Gastroesophageal sphincter (tissue), 4 donors: ENCODE data around the gene ABCA4. TPM values are rescaled to one million over a fixed set of nuclear protein-coding genes. Genes with fewer than 3 reads are reported as not detected.

Experiments
- ATAC-seq: fragments of 150-250 bp; one replicate; pipeline ENCODE4 v1.9.1; 2016; ENCODE audit warnings: mild to moderate bottlenecking, moderate library complexity
- H3K27ac ChIP-seq, 4 donors: fragments of 200-600 bp; sonication (generic) in 3 of 4; 1 replicate in 3 of 4; 2 replicates in 1 of 4; pipeline ENCODE4 v1.5.1; 2016 to 2019
- H3K27me3 ChIP-seq: fragments of 200-600 bp; sonication (generic); one replicate; pipeline ENCODE4 v1.5.1; 2019
- H3K36me3 ChIP-seq, 2 donors: fragments of 200-600 bp; sonication (generic); one replicate each; pipeline ENCODE4 v1.5.1; 2019; ENCODE audit warnings: control low read depth in 1 of 2
- H3K4me1 ChIP-seq, 3 donors: fragments of 200-600 bp; sonication (generic); 1 replicate in 2 of 3; 2 replicates in 1 of 3; pipeline ENCODE4 v1.5.1; 2016 to 2019; ENCODE audit warnings: control low read depth in 2 of 3
- H3K4me3 ChIP-seq, 2 donors: fragments of 200-600 bp; sonication (generic); one replicate each; pipeline ENCODE4 v1.5.1; 2019; ENCODE audit warnings: mild to moderate bottlenecking in 1 of 2, moderate library complexity in 1 of 2
- H3K9me3 ChIP-seq, 3 donors: fragments of 200-600 bp; sonication (generic); one replicate each; pipeline ENCODE4 v1.5.1; 2017 to 2019; ENCODE audit warnings: control low read depth in 2 of 3
- CTCF ChIP-seq, 4 experiments: fragments of 200-600 bp in 2 of 4; fragments of 450-650 bp in 2 of 4; sonication (generic) in 1 of 4; IDR thresholded peaks; one replicate each; pipeline ENCODE4 v1.5.1; 2017 to 2019; ENCODE audit warnings: antibody characterized with exemption in 4 of 4, mild to moderate bottlenecking in 2 of 4, moderate library complexity in 2 of 4
- EP300 ChIP-seq: sonication (generic); formaldehyde crosslinking; IDR thresholded peaks from one replicate; pipeline ENCODE4 v1.6.1; 2017; ENCODE audit warnings: antibody characterized with exemption, mild to moderate bottlenecking
- POLR2A ChIP-seq, 2 donors: fragments of 450-650 bp; IDR thresholded peaks; one replicate each; pipeline ENCODE4 v1.6.1; 2017; ENCODE audit warnings: antibody characterized with exemption in 2 of 2, mild to moderate bottlenecking in 2 of 2, moderate library complexity in 1 of 2
- POLR2AphosphoS5 ChIP-seq: sonication (generic); formaldehyde crosslinking; IDR thresholded peaks from one replicate; pipeline ENCODE4 v1.6.1; 2017; ENCODE audit warnings: antibody characterized with exemption
- WGBS, 2 donors: methylation state at CpG; one replicate each; pipeline ENCODE4 v1.1.5; 2018; ENCODE audit warnings: low coverage in 1 of 2; 5-methylcytosine and 5-hydroxymethylcytosine counted together
- total RNA-seq, 4 donors: library from RNA; depleted of rRNA; stranded (reverse); fragments of >200 nt; gene quantifications; one replicate each; pipeline ENCODE4 v1.1.0, GENCODE V29; 2016

Gene ABCA4
- total RNA-seq, 4 donors from 2014 or later = 0.19 to 0.27 TPM; not detected in 2

GRCh38 chr1:94093396-94093795 lies 27.6 kb downstream of the ABCA4 start:
- no peaks in the 10 kb centered on the region for H3K27me3 ChIP-seq
- peaks cover 0 to 59% (median 37%) of the 10 kb centered on the region in 3 donors for H3K4me1 ChIP-seq
- H3K36me3 ChIP-seq = no peaks in the 10 kb centered on the region
- no peaks in the 10 kb centered on the region for H3K9me3 ChIP-seq
- no peak for ATAC-seq
- TF ChIP-seq CTCF (IDR thresholded peaks at IDR 0.05) = no peak
- TF ChIP-seq EP300 = no peak
- TF ChIP-seq POLR2A (IDR thresholded peaks at IDR 0.05) = no peak
- no peak for TF ChIP-seq POLR2AphosphoS5
- H3K4me3 ChIP-seq = no peak overlapping the region
- WGBS, 2 donors = 78 to 84% methylated on average over 4 of the region's 4 CpGs
- peak overlapping the region in 3 of 4 donors; percentile 72 to 81 (median 81) for H3K27ac ChIP-seq

GRCh38 chr1:94092210-94092613 lies 28.7 kb downstream of the ABCA4 start:
- H3K9me3 ChIP-seq = no peaks in the 10 kb centered on the region
- peaks cover 0 to 55% (median 36%) of the 10 kb centered on the region in 3 donors for H3K4me1 ChIP-seq
- no peaks in the 10 kb centered on the region for H3K27me3 ChIP-seq
- no peak overlapping the region for H3K4me3 ChIP-seq
- ATAC-seq = peak; percentile 29
- WGBS, 2 donors = 45 to 62% methylated on average over 4 of the region's 4 CpGs
- H3K27ac ChIP-seq = peak overlapping the region; percentile 4 to 81 (median 76)
- H3K36me3 ChIP-seq = no peaks in the 10 kb centered on the region
- no peak for TF ChIP-seq EP300
- no peak for TF ChIP-seq POLR2A (IDR thresholded peaks at IDR 0.05)
- TF ChIP-seq CTCF (IDR thresholded peaks at IDR 0.05) = no peak
- no peak for TF ChIP-seq POLR2AphosphoS5

DNA sequence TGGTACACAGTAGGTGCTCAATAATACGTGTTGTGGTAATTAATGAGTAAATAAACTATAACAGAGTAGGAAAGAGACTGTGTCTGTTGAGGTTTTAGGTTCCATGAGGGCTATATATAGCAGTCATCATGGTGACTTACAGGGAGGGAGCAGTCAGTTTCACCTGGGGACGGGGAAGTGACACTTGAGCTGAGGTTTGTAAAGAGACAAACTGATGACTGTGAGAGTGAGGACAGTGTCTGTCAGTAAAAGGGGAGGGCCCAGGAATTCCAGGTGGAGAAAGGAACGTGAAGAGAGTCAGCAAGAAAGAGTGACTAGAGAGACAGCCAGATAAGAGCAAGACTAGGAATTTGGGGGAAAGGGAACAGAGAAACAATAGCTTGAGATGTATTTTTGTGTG lies 30.2 kb downstream of the ABCA4 start:
- TF ChIP-seq EP300 (no peak), CTCF (IDR thresholded peaks at IDR 0.05) (no peak), POLR2AphosphoS5 (no peak), POLR2A (IDR thresholded peaks at IDR 0.05) (no peak)
- H3K9me3 ChIP-seq = no peaks in the 10 kb centered on the region
- no peaks in the 10 kb centered on the region for H3K27me3 ChIP-seq
- 83 to 92% methylated on average over 1 to 3 of the region's 3 CpGs for WGBS, 2 donors
- no peak for ATAC-seq
- H3K4me1 ChIP-seq = peaks cover 0 to 40% (median 25%) of the 10 kb centered on the region in 3 donors
- peak overlapping the region in 2 of 4 donors; percentile 7 to 45 for H3K27ac ChIP-seq
- H3K4me3 ChIP-seq = no peak overlapping the region
- no peaks in the 10 kb centered on the region for H3K36me3 ChIP-seq

DNA sequence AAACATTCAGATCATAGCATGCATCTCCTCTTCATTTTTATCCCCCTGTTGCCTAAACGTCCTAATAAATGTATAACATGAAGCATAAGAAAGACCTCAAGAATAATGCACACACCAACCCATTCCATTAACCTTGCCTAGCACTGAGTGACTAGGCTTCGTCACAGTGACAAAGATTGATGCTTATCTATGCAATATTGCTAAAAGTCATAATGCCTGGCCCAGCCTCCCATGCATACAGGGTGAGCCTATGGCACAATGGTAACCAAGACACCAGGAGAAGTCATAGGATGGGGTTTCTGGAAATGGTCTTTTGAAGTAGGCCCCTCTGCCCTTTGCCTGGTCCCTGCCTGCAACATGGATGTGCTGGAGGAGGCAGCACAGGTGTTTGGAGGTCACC lies 33.8 kb downstream of the ABCA4 start:
- no peak overlapping the region for H3K4me3 ChIP-seq

More for the DNA sequence above, 33.8 kb downstream of the ABCA4 start:
- H3K36me3 ChIP-seq = no peaks in the 10 kb centered on the region
- H3K27me3 ChIP-seq = no peaks in the 10 kb centered on the region
- H3K4me1 ChIP-seq = peaks cover 0 to 6% (median 0%) of the 10 kb centered on the region in 3 donors
- no peaks in the 10 kb centered on the region for H3K9me3 ChIP-seq
- H3K27ac ChIP-seq = no peak overlapping the region
- no peak for TF ChIP-seq CTCF (IDR thresholded peaks at IDR 0.05)
- TF ChIP-seq POLR2AphosphoS5 = no peak
- TF ChIP-seq POLR2A (IDR thresholded peaks at IDR 0.05) = no peak
- TF ChIP-seq EP300 = no peak
- no peak for ATAC-seq
- 80 to 83% methylated on average over 2 of the region's 2 CpGs for WGBS, 2 donors
